NCI-H82 (cell line): ENCODE data around the gene SCN8A.

ENCODE experiments used
- DNase-seq: peaks from one replicate; lab custom pipeline; 2025; lab: John Stamatoyannopoulos, UW

SCN8A gene

GRCh38 chr12:51721282-51721940 lies 130.4 kb downstream of the SCN8A start:
- DNase-seq, result no peak

- DNase-seq, result no peak
These were observed 131.4 kb downstream of the SCN8A start for GRCh38 chr12:51722431-51722830.

GRCh38 chr12:51726161-51726560 lies 135.1 kb downstream of the SCN8A start:
- no peak for DNase-seq

- DNase-seq, result no peak
These were observed 135.9 kb downstream of the SCN8A start for GRCh38 chr12:51726931-51727330.

- no peak for DNase-seq
These were observed 138.3 kb downstream of the SCN8A start for GRCh38 chr12:51729331-51729730.

DNA sequence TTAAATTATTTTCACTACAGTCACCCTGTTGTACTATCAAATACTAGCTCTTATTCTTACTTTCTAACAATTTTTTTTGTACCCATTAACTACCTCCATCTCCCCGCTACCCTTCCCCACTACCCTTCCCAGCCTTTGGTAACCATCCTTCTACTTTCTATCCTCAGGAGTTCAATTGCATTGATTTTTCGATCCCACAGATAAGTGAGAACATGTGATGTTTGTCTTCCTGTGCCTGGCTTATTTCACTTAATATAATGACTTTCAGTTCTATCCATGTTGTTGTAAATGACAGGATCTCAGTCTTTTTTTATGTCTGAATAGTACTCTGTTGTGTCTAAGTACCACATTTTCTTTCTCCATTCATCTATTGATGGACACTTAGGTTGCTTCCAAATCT lies 139.7 kb downstream of the SCN8A start:
- no peak for DNase-seq

GRCh38 chr12:51740536-51740935 lies 149.5 kb downstream of the SCN8A start:
- no peak for DNase-seq

DNA sequence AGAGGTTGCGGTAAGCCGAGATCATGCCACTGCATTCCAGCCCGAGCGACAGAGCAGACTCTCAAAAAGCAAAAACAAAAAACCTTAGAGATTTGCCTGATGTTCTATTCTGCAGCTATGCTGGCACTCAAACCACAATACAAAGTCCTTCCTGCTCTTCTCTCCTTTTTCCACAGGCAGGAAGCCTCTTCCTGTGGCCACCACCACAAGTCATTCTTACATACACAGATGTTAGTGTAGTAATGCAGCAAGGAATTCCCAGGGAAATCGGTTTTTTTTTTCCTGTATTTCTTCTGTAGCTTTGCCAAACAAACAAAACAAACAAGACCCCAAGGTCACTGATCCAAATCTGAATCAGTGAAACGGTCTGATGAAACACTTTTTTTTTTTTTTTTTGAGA lies 153.2 kb downstream of the SCN8A start:
- DNase-seq, result no peak

DNA sequence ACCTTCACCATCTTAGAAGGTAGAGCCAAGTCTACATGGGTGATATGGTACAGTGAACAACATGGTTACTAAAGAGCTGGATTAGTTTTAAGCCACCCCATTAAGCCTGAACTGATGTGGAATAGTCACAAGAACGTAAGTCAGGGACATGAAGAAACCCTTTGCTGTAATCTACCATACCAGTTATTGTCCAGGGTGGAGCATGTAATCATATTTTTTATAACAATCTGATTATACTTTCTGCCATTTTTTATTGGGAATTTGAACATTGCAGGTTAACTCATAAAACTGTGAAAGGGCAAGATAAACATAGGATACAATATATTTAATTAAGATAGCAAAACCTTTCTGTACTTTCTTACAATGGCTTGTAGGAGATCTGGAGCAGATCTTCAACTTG lies 153.9 kb downstream of the SCN8A start:
- DNase-seq, result peak; percentile 3

DNA sequence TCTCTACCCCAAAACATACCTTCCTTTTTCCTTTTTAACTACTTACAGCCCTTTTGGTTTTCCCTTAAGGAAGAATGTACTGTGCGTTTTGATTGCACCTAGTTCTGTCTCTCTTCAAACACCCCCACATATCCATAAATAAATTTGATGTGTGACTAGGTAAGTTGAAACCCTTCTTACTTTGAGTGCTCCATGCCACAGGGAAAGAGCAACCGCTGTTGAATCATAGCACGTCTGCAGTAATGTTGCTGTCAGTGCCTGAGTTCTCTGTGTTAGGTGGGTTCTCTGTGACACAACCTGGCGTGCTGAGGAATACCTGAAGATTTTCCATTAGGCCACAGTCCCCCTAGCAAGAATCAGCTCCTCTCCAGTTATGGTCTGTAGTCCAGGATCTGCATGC lies 155.4 kb downstream of the SCN8A start:
- no peak for DNase-seq

- DNase-seq, result no peak
These were observed 157.2 kb downstream of the SCN8A start for GRCh38 chr12:51748235-51748634.

GRCh38 chr12:51749206-51749985 lies 158.4 kb downstream of the SCN8A start:
- no peak for DNase-seq

- DNase-seq, result no peak
These were observed 158.9 kb downstream of the SCN8A start for GRCh38 chr12:51749986-51750317.

DNA sequence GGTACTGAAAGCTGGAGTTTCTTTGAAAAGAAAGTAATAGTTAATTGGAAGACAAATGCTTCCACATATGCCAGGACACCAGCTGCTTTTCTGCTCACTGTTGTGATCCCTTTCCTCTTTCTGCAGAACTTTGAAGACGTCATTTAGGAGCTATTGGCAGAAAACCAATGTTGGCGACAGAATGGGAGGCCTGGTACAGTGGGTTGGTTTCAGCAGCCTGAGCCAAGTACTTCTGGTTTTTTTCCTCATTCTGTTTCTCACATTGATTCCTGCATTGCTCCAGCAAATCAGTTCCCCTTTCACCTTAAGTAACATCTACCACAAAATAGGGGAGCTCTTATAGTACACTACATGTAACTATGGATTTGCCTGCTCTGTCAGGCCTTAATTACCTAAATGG lies 160.6 kb downstream of the SCN8A start:
- DNase-seq, result no peak

GRCh38 chr12:51752234-51752889 lies 161.3 kb downstream of the SCN8A start:
- DNase-seq, result no peak

DNA sequence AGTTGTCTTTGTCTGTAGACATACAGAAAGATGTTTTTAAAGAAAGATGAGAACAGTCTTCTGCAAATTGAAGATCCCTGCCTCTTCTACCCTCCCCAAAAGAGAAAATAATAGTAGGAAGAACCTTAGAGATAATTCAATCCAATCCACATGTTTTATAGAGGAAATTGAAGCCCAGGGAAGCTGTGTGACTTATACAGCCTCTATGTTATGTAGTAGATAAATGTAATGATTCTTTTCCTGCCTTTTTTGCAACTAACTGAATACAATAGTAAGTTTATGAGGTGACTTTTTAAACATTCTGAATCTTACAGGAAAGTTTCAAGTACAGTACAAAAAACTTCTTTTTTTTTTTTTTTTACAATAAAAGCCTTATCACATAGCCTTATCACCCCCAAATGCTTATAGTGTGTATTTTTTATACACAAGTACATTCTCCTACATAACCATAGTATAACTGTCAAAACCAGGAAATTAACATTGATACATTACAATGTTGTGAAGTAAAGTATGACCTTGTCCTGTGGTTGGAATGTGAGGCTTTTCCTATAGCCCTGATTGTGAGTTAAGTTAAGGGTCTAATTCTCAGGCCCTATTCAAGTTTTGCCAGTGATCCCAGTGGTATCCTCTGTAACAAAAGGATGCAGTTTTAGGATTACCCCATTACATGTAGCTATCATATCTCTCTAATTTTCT lies 163.1 kb downstream of the SCN8A start:
- DNase-seq, result no peak

GRCh38 chr12:51755251-51755650 lies 164.2 kb downstream of the SCN8A start:
- no peak for DNase-seq

DNA sequence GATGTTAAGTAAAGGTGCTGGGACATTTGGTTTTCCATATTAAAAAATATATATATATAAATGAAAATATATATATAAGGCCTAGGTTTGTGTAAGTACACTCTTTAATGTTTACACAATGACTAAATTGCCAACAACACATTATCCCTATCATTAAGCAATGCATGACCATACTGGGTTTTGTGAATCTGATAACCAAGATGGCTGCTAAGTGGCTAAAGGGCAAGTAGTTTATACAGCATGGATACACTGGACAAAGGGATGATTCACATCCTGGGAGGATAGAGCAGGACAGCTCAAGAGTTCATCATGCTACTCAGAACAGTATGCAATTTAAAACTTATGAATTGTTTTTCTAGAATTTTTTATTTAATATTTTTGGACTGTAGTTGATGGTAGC lies 168.1 kb downstream of the SCN8A start:
- no peak for DNase-seq

- no peak for DNase-seq
These were observed 168.7 kb downstream of the SCN8A start for GRCh38 chr12:51759695-51760094.

- no peak for DNase-seq
These were observed 169.2 kb downstream of the SCN8A start for GRCh38 chr12:51760231-51760630.

DNA sequence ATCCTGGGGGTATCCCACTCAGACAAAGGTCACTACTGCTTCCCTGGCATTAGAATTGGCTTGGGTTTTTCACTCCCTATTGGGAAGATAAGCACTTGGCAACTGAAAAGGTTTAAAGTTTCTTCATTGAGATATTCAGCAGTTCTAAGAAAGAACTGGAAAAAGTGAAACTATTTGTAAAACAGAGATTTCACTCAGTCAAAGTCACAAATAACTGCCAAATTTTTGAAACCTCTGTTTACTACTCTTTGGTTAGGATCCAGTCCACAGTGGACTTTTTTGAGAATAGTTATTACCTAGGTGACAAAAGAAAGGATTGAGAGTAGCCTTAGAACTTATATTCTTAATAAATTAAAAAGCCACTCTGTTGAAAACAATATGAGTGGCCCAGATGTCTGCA lies 172.7 kb downstream of the SCN8A start:
- DNase-seq, result no peak

GRCh38 chr12:51766067-51766676 lies 175.1 kb downstream of the SCN8A start:
- DNase-seq, result no peak
